Measurements from ENCODE around the gene DDX3X.

DNA sequence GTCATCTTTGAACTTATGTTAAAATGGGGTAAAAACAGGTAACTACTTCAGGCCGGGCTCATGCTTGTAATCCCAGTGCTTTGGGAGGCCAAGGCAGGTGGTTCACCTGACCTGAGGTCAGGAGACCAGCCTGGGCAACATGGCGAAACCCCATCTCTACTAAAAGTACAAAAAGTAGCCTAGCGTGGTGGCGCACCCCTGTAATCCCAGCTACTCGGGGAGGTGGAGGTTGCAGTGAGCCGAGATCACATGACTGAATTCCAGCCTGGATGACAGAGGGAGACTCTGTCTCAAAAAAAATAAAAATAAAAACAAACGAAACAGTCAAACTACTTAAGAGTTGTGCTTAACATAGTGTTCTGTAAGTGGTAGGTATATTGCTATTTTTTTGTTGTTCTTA lies 2.5 kb downstream of the DDX3X start:
- TF ChIP-seq, protein P1, sequence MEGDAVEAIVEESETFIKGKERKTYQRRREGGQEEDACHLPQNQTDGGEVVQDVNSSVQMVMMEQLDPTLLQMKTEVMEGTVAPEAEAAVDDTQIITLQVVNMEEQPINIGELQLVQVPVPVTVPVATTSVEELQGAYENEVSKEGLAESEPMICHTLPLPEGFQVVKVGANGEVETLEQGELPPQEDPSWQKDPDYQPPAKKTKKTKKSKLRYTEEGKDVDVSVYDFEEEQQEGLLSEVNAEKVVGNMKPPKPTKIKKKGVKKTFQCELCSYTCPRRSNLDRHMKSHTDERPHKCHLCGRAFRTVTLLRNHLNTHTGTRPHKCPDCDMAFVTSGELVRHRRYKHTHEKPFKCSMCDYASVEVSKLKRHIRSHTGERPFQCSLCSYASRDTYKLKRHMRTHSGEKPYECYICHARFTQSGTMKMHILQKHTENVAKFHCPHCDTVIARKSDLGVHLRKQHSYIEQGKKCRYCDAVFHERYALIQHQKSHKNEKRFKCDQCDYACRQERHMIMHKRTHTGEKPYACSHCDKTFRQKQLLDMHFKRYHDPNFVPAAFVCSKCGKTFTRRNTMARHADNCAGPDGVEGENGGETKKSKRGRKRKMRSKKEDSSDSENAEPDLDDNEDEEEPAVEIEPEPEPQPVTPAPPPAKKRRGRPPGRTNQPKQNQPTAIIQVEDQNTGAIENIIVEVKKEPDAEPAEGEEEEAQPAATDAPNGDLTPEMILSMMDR (IDR thresholded peaks at IDR 0.05): no peak
- TF ChIP-seq REST (IDR thresholded peaks at IDR 0.05; ENCODE audit: insufficient read depth in 1 of 2, low read depth in 2 of 2, low read length in 1 of 2): no peak
- TF ChIP-seq POLR2AphosphoS5 (IDR thresholded peaks at IDR 0.05; ENCODE audit: low read depth, low read length): no peak
- TF ChIP-seq SIN3A (IDR thresholded peaks at IDR 0.05; ENCODE audit: borderline replicate concordance, insufficient read depth, low read depth, low read length): no peak
- no peak for TF ChIP-seq TCF7L2 (IDR thresholded peaks at IDR 0.05; ENCODE audit: low read depth, low read length)

Data from Panc1 (cell line).